Fibroblast of the conjunctiva (primary cell): ENCODE results near the gene NLGN4Y.

Experiments used
- DNase-seq: peaks from one replicate; pipeline ENCODE4 v3.0.0-alpha.2; 2010; ENCODE audit warnings: low read depth

NLGN4Y gene

DNA sequence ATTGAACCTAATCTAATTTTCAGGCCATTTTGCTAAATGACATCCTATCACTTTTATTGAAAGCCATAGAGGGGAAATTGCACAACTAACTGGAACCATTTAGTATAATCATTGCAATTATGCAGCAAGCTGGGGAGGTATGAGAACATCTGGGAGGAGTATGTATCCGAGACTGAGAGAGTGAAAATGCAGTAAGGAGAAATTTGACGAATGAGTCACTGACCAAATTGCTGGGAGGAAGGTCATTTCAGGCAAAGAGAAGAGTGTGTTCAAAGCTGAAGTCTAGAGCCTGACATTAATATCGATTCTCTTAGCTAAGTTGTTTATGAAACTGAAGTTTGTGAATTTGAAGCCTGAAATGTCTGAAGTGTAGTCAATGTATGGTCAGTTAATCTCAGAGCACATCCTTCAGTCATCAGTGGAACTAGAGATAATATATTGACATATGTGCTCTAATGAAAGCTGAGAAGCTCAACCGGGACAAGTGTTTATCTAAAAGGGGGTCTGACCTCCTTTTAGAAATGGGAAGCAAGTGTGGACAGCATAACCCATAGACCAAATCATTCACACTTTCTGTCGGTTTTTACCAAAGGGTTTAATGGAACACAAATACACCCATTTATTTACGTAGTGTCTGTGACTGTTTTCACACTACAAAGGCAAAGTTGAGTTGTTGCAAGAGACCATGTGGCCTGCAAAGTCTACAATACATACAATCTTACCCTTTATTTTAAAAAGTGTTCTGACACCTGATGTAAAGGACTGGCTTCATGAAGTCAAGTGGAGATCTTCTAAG is 120.0 kb downstream of the NLGN4Y start:
- no peak for DNase-seq

DNA sequence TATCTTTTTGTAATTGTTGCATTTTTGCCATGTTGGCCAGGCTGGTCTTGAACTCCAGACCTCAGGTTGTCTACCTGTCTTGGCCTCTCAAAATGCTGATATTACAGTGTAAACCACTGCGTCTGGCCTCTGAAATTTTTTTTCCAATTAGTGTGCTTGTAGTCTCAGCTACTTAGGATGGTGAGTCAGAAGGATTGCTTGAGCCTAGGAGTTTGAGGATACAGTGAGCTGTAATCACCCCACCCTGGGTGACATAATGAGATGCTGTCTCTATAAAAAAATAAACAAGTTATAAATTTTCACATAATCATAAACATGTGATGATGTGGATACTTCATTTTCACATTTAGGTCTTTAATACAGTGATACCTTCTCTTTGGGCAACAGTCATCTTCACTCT is 154.9 kb downstream of the NLGN4Y start:
- DNase-seq: no peak

GRCh38 chrY:14694543-14694942 is 170.2 kb downstream of the NLGN4Y start:
- no peak for DNase-seq

DNA sequence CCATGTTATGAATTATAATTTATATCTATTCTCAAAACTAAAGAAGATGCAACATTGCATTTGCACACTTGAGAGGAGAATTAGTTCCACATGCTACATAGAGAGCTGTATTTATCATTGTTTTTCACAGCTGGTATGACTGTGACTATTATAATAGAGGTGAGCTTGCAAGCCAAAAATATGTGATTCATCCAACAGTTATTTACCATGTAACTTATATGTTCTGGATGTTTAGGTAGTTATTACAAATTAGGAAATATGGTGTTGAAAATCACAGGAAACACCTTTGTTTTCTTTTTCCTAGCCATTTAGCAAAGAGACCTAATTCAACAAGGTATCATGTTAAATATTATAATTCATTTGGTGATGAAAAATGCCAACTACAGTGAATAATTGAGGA is 183.8 kb downstream of the NLGN4Y start:
- DNase-seq: no peak

DNA sequence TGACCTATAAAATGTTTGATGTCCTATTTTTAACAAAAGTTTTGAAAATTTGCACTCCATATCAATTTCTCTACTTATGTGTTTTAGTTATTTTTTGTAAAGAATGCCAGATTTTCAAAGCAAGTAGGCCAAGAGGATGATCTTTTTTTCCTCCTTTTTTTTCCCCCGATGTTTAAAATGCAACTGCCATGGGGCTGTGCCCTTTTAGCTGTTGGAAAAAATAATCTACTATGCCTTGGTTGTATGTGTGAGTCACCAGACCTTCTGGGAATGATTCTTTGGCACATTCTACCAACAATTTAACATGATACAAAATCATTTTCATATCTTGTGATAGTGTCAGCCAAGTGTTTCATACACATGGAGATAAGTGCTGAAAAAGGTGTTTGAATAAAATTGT is 217.3 kb downstream of the NLGN4Y start:
- no peak for DNase-seq

DNA sequence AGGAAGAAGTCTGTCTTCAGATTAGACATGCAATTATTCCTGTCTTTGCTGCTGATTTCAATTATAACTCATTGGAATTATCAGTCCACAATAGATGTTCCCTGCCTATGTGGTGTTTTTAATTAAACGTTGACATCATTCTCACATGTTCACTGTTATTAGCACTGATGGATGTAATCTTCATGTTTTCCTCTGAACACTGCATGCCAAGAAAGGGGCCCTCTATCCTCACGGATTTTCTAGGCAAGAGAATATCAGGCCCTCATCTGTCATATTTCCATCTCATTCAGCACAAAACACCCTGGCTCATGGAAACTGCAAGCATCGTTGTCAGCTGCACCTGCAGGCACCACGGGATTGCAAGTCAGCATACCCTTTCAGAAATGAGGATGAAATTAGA is 224.0 kb downstream of the NLGN4Y start:
- no peak for DNase-seq

GRCh38 chrY:14755571-14755970 is 231.2 kb downstream of the NLGN4Y start:
- DNase-seq: no peak

DNA sequence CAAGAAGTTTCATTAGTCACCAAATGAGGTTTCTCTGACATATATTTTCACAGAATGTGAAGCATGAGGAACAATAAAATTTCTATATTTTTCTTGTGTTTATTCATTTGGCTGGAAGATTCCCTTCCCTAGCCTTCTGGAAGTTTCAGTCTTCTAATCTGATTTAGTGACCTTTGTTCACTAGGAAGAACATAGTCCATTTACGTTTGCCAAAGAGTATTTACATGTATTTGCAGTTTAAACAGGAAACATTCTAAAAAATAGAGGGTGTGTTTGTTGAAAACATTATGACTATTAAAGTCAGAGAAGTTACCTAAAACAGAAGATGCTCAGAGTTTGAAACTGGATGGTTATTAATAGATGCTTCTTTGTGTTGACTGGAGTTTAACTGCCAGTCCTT is 238.6 kb downstream of the NLGN4Y start:
- DNase-seq: no peak

- no peak for DNase-seq
Measured at GRCh38 chrY:14763600-14763999, 239.3 kb downstream of the NLGN4Y start.

DNA sequence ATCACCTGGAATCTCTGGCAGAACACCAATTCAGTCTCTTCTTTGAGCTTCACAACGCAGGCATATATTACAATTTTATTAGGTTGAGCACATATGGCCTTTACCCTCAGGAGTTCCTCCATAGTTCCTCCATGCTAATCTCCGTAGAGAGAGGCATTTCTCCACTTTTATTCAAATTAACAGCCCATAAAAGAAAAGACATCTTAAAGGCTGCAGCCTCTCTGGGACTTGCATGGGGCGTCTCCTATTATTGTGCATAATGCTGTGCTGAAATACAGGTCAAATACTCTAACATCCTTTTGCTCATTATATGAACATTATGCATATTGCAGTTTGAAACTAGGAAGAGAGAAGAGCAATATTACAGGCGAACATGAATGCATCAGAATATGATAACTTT is 253.9 kb downstream of the NLGN4Y start:
- no peak for DNase-seq

- no peak for DNase-seq
Measured at GRCh38 chrY:14793104-14793503, 268.8 kb downstream of the NLGN4Y start.

DNA sequence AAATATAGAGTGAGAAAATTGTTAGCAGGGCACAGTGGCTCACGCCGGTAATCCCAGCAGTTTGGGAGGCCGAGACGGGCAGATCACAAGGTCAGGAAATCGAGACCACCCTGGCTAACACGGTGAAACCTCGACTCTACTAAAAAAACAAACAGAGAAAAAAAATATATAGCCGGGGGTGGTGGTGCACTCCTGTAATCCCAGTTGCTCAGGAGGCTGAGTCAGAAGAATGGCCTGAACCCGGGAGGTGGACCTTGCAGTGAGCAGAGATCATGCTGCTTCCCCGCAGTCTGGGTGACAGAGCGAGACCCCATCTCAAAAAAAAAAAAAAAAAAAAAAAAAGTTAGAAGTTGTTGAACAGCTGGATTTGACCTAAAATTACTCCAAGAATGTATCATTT is 269.3 kb downstream of the NLGN4Y start:
- no peak for DNase-seq

DNA sequence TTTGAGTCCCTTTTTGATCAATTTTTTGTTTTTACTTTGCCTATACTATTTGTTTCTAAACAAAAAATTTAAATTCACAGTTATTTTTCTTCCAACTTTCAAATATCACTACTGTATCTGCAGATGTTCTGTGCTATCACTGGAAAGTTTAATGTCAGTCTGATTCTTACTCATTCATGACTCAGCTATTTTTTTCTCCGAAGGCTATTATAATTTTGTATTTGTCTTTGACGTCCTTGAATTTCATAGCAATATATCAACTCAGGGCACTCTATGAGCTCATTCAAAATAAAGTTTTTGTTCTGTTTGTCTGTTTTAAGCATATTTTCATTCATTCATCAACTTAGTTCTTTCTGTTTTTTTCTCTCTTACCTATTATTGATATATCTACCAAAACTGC is 273.7 kb downstream of the NLGN4Y start:
- DNase-seq: no peak

DNA sequence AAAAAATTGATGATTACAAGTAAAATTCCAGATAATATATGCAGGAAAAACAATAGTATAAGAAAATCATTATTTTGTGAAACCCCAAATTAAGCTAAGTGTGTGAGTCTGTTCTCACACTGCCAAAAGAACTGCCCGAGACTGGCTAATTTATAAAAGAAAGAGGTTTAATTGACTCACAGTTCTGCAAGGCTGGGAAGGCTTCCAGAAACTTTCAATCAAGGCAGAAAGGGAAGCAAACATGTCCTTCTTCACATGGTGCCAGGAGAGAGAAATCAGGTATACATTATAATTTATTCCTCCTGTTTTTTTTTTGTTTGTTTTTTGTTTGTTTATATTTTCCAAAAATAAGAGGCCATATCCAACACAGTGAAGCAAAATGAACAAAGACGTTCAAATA is 276.8 kb downstream of the NLGN4Y start:
- no peak for DNase-seq

GRCh38 chrY:14802125-14802524 is 277.8 kb downstream of the NLGN4Y start:
- no peak for DNase-seq

DNA sequence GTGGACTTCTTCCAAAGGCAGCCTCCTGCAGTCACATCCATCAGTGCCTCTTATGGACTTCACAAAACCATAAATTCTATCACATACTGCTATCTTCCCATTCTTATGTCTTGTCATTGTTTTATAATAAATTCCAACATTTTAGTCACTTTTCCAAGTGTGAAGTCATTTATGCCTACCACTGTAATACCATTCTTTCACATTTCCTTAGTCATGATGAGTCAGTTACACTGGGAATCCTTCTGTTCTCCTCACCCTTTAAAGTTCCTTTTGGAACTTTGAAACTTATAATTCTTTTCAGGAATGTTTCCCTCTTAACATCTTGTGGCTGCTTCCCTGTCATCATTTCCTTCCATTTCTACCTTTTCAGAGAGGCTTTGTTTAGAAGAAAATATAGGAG is 279.7 kb downstream of the NLGN4Y start:
- DNase-seq: no peak

- no peak for DNase-seq
Measured at GRCh38 chrY:14818452-14818851, 294.1 kb downstream of the NLGN4Y start.

DNA sequence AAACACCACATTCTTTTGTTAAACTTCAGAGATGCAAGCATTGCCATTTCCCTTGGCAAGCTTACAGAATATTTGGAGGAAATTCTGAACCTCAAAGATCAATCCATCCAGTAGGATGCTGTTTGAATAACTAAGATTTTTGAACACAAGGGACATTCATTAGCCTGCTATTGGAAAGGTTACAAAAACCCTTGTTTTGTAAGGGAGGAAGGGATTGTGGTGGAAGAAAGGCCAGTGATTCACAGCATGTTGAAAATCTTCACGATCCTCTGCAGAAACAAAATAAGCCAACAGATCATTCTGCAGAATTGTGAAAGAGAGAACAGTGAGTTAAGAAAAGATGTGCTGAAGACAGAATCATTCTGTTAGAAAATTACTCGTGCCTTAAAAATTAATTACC is 297.9 kb downstream of the NLGN4Y start:
- no peak for DNase-seq

GRCh38 chrY:14822906-14823305 is 298.6 kb downstream of the NLGN4Y start:
- no peak for DNase-seq

- no peak for DNase-seq
Measured at GRCh38 chrY:14824583-14824982, 300.3 kb downstream of the NLGN4Y start.

DNA sequence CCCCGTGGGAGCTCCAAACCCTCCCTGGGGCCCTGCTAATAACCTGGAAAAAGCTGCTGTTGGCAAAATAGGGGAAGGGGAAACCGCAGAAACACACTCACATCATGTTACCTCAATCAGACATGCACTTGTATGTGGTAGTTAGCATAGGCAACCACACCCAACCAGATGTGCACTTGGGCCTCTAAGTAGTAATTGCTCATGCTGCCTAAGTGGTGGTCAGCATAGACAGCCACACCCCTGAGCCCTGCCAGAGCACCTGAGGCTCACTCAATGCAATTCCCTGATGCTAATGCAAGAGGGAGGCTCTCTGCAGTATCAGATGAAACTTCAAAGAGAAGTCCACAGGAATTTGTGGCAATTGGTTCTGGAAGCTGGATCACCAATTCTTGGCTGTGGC is 301.4 kb downstream of the NLGN4Y start:
- DNase-seq: no peak

- DNase-seq: no peak
Measured at GRCh38 chrY:14828531-14828930, 304.2 kb downstream of the NLGN4Y start.

DNA sequence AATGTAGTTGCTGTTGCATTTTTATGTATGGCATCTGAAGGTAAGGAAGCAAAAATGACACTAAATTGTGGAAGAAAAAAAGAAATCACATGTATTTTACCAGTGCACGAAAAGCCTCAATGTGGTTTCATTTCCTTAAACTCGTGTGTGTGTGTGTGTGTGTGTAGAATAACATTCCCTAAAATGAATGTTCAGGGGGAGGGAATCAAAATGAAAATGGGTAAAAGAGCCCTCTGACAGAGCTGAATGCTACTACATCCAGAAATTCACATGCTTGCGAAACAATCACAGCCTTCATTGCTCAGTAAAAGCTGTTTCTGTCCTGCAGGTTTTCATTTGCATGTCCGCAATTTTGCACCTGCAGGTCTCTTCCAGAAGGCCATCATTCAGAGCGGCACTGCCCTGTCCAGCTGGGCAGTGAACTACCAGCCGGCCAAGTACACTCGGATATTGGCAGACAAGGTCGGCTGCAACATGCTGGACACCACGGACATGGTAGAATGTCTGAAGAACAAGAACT is 305.1 kb downstream of the NLGN4Y start:
- DNase-seq: no peak
